22Rv1 (cell line): ENCODE results near the gene SLC36A3.

Source experiments
- H3K27ac ChIP-seq: fragments of 450-650 bp; 2 replicates; pipeline ENCODE4 v1.5.1; 2017
- CTCF ChIP-seq: fragments of 450-650 bp; IDR thresholded peaks from 2 replicates; pipeline ENCODE4 v1.5.1; 2017; ENCODE audit warnings: mild to moderate bottlenecking
- ZFX ChIP-seq: fragments of 450-650 bp; IDR thresholded peaks from 2 replicates; pipeline ENCODE4 v1.6.1; 2017; ENCODE audit warnings: antibody characterized with exemption, borderline replicate concordance

The SLC36A3 gene

DNA sequence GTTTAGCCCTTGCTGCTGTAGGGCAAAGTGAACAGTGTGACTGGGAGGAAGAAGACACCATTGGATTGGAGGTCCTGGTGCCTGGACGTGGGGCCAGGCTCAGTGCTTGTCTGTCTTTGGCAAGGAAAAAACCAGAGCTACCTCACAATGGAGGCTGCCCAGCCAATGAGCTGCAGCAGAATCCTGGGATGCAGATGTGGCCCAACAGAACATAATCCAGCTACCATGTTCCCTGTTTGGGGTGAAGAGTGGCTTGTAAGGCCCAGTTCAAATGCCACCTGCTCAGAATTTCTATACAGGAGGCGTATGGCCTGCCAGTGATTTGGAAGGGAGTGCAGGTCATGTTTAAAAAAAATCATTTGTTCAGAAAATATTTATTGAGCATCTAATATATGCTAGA lies at the start of gene SLC36A3:
Gene SLC36A3 (minus strand): TSS at position 101 of the 400 bp plus-strand sequence. CDS start 412 bp downstream, outside the sequence.
- TF ChIP-seq ZFX: no peak
- TF ChIP-seq CTCF: no peak
- H3K27ac ChIP-seq: no peak within 1 kb of the TSS

- TF ChIP-seq CTCF (no peak), ZFX (no peak)
- H3K27ac ChIP-seq: no peak overlapping the region
Measured at GRCh38 chr5:151351671-151352070, 48.1 kb upstream of the SLC36A3 start.

DNA sequence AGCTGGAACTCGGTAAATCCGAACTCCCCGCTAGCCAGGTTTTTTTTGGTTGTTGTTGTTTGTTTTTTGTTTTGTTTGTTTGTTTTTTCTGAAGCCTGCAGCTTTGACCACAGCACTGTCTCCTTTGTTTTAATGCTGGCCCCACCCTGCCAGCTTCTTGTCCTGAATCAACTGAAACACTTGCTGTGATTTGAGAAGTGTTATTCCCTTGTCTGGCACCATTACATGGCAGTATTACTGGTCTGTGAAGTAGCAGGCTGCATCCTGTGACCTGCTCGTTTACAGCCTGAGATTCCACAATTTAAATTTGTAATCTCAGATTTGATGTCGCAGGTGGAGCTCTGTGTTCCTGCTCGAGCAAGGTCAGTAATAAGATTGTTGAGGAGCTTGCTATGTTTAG lies 45.2 kb upstream of the SLC36A3 start:
- no peak for TF ChIP-seq ZFX
- H3K27ac ChIP-seq: no peak overlapping the region

- no peak for TF ChIP-seq ZFX
- TF ChIP-seq CTCF: no peak
- H3K27ac ChIP-seq: no peak within 1 kb of the TSS
Measured at GRCh38 chr5:151347369-151347768, 43.8 kb upstream of the SLC36A3 start, which contains the start of gene SLC36A2. Gene SLC36A2, minus strand, starts transcription at chr5:151347559. Its CDS starts 99 bp downstream, at chr5:151347460.

GRCh38 chr5:151345808-151346478 lies 42.4 kb upstream of the SLC36A3 start:
- no peak overlapping the region for H3K27ac ChIP-seq
- TF ChIP-seq CTCF: no peak

- no peak for TF ChIP-seq CTCF
- TF ChIP-seq ZFX: no peak
- no peak overlapping the region for H3K27ac ChIP-seq
Measured at GRCh38 chr5:151345187-151345807, 41.7 kb upstream of the SLC36A3 start.

GRCh38 chr5:151344088-151344487 lies 40.5 kb upstream of the SLC36A3 start:
- TF ChIP-seq CTCF: no peak
- TF ChIP-seq ZFX: no peak
- H3K27ac ChIP-seq: no peak overlapping the region

DNA sequence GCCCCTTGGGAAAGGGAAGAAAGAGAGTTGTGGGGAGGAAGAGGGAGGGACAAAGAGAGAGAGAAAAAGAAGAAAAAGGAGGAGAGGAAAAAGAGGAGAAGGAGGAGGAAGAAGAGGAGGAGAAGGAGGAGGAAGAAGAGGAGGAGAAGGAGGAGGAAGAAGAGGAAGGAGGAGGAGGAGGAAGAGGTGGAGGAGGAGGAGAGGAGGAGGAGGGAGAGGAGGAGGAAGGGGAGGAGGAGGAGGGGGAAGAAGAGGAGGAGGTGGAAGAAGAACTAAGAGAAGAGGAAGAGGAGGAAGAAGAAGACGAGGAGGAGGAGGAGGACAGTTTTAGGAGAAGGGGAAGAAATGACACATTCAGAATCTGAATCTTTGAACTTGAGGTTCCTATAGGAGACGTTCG lies 36.4 kb upstream of the SLC36A3 start:
- no peak for TF ChIP-seq CTCF
- no peak for TF ChIP-seq ZFX
- no peak overlapping the region for H3K27ac ChIP-seq
